Fibroblast of lung (primary cell): ENCODE measurements around the gene GTF2F2. TPM values are rescaled to one million over a fixed set of nuclear protein-coding genes. Genes with fewer than 3 reads are reported as not detected.

ENCODE experiments used
- DNase-seq, 2 donors: peaks; one replicate each; pipeline versions ENCODE4 v3.0.0 to v3.0.0-alpha.2; 2010; ENCODE audit warnings: low read depth in 2 of 2
- H2AFZ ChIP-seq: 2 replicates; pipeline ENCODE4 v1.5.1; 2012; ENCODE audit warnings: low read length, control low read depth, inconsistent platforms
- H3K27ac ChIP-seq: 2 replicates; pipeline ENCODE4 v1.5.1; 2011; ENCODE audit warnings: low read length, control low read depth; ENCODE audit not compliant: insufficient read depth
- H3K27me3 ChIP-seq: 2 replicates; pipeline ENCODE4 v1.5.1; 2011; ENCODE audit warnings: mild to moderate bottlenecking, low read length; ENCODE audit not compliant: control insufficient read depth, insufficient read depth
- H3K36me3 ChIP-seq: 2 replicates; pipeline ENCODE4 v1.5.1; 2011; ENCODE audit warnings: low read length; ENCODE audit not compliant: control insufficient read depth, insufficient read depth
- H3K4me1 ChIP-seq: 2 replicates; pipeline ENCODE4 v1.5.1; 2011; ENCODE audit warnings: low read length; ENCODE audit not compliant: control insufficient read depth, insufficient read depth; ENCODE audit errors: extremely low read depth
- H3K4me2 ChIP-seq: 2 replicates; pipeline ENCODE4 v1.5.1; 2011; ENCODE audit warnings: low read length, control low read depth; ENCODE audit not compliant: insufficient read depth; ENCODE audit errors: extremely low read depth
- H3K4me3 ChIP-seq, 4 experiments: fragments of 200-600 bp in 1 of 4; sonication (generic) in 1 of 4; replicated peaks in 1 of 4; 2 replicates each; pipeline ENCODE4 v1.5.1; 2011 to 2016; ENCODE audit warnings: low read length in 4 of 4, low read depth in 3 of 4, mild to moderate bottlenecking in 3 of 4, control low read depth in 2 of 4, inconsistent platforms in 1 of 4, mixed read lengths in 1 of 4; ENCODE audit not compliant: insufficient read depth in 1 of 4; ENCODE audit errors: control extremely low read depth in 1 of 4
- H3K79me2 ChIP-seq: 2 replicates; pipeline ENCODE4 v1.5.1; 2012; ENCODE audit warnings: mild to moderate bottlenecking, low read length, inconsistent platforms; ENCODE audit not compliant: control insufficient read depth, insufficient read depth
- H3K9ac ChIP-seq: 2 replicates; pipeline ENCODE4 v1.5.1; 2011; ENCODE audit warnings: mild to moderate bottlenecking, low read length, control low read depth; ENCODE audit not compliant: insufficient read depth
- H3K9me3 ChIP-seq: 2 replicates; pipeline ENCODE4 v1.5.1; 2012; ENCODE audit warnings: low read depth, low read length; ENCODE audit not compliant: control insufficient read depth, insufficient read depth
- H4K20me1 ChIP-seq: 2 replicates; pipeline ENCODE4 v1.5.1; 2011; ENCODE audit warnings: low read length; ENCODE audit not compliant: control insufficient read depth, insufficient read depth; ENCODE audit errors: extremely low read depth
- EZH2 ChIP-seq: IDR thresholded peaks from 2 replicates; pipeline ENCODE4 v1.5.1; 2012; ENCODE audit warnings: low read length, control low read depth, mild to moderate bottlenecking; ENCODE audit errors: missing control alignments
- polyA plus RNA-seq, 2 donors: library from polyadenylated mRNA; depleted of rRNA in 1 of 2; stranded (reverse) in 1 of 2; unstranded in 1 of 2; fragments of >200 nt; gene quantifications; 2 replicates each; pipeline ENCODE4 v1.2.1, GENCODE V29; 2011 to 2012; ENCODE audit warnings: missing spikeins in 1 of 2
- total RNA-seq: library from RNA; depleted of rRNA; stranded (reverse); fragments of >200 nt; gene quantifications from 2 replicates; pipeline ENCODE4 v1.2.1, GENCODE V29; 2014
- TF ChIP-seq, protein P1 (sequence below), 2 donors: IDR thresholded peaks in 1 of 2; conservative IDR thresholded peaks in 1 of 2; 1 replicate in 1 of 2; 2 replicates in 1 of 2; pipeline ENCODE4 v1.5.1; 2011 to 2012; ENCODE audit warnings: low read length in 2 of 2, control low read depth in 1 of 2, inconsistent platforms in 1 of 2, low read depth in 1 of 2, mild to moderate bottlenecking in 1 of 2

Gene GTF2F2
- total and polyA plus RNA-seq, 2 donors (not counting 1 experiment from before 2014, with no cell fraction given): 23.4 to 31.7 TPM

- peaks cover 21% of the 10 kb centered on the region for H3K4me1 ChIP-seq
These were observed 211.4 kb downstream of the GTF2F2 start for GRCh38 chr13:45331692-45332035.

DNA sequence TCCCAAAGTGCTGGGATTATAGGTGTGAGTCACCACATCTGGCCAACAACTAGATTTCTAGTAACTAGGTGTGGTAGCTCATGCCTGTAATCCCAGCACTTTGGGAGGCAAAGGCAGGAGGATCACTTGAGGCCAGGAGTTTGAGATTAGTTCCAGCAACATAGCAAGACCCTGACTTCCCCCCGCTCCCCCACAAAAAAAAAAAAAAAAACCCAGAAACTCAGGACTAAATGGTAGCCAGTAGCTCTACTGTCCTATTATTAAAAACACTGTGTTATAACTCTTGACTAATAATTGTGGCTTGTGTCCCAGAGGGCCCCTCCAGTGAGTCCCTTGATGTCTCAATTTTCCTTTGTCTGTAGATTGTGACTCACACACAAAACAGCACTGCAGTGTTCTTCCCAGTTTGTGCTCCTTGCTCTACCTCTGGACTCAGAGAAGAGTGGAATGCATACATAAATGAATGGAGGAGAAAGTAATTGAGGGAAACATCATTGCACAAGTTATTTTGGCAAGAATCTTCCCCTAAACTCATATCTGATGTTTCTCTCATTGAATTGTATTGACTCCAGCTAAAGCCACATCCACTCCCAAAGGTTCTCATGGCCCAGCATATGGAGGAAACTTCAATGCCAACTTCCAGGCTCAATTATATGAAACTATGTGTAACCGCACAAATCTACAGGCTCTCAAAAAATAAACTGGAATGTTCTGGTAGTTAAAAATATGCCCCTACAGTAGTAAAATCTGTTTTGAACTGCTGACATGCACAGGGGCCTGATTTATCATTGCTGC lies 211.9 kb downstream of the GTF2F2 start:
- Histone ChIP-seq H3K9ac (no peak overlapping the region), H3K27me3 (no peaks in the 10 kb centered on the region), H3K4me2 (no peak overlapping the region), H3K9me3 (no peaks in the 10 kb centered on the region), H4K20me1 (no peaks in the 10 kb centered on the region), H3K4me3 (no peak overlapping the region), H3K79me2 (peaks cover 11% of the 10 kb centered on the region), H2AFZ (no peak overlapping the region), H3K27ac (peak overlapping the region; percentile 44), H3K36me3 (peaks cover 10% of the 10 kb centered on the region), H3K4me1 (peaks cover 21% of the 10 kb centered on the region)
- peak; percentile 61 to 93 for DNase-seq
- TF ChIP-seq, protein P1, sequence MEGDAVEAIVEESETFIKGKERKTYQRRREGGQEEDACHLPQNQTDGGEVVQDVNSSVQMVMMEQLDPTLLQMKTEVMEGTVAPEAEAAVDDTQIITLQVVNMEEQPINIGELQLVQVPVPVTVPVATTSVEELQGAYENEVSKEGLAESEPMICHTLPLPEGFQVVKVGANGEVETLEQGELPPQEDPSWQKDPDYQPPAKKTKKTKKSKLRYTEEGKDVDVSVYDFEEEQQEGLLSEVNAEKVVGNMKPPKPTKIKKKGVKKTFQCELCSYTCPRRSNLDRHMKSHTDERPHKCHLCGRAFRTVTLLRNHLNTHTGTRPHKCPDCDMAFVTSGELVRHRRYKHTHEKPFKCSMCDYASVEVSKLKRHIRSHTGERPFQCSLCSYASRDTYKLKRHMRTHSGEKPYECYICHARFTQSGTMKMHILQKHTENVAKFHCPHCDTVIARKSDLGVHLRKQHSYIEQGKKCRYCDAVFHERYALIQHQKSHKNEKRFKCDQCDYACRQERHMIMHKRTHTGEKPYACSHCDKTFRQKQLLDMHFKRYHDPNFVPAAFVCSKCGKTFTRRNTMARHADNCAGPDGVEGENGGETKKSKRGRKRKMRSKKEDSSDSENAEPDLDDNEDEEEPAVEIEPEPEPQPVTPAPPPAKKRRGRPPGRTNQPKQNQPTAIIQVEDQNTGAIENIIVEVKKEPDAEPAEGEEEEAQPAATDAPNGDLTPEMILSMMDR (conservative IDR thresholded peaks at IDR 0.05 in 1 of 2, IDR thresholded peaks at IDR 0.05 in 1 of 2; ENCODE audit: low read depth in 1 of 2, low read length in 2 of 2): no peak
- TF ChIP-seq EZH2: no peak

More at GRCh38 chr13:45331692-45332035, 211.4 kb downstream of the GTF2F2 start:
- no peak overlapping the region for H3K4me3 ChIP-seq
- no peak overlapping the region for H3K9ac ChIP-seq
- H3K27me3 ChIP-seq: no peaks in the 10 kb centered on the region
- no peak overlapping the region for H3K4me2 ChIP-seq
- H2AFZ ChIP-seq: no peak overlapping the region
- H3K9me3 ChIP-seq: no peaks in the 10 kb centered on the region
- peaks cover 8% of the 10 kb centered on the region for H3K36me3 ChIP-seq
- H3K79me2 ChIP-seq: peaks cover 6% of the 10 kb centered on the region
- H3K27ac ChIP-seq: peak overlapping the region; percentile 44
- TF ChIP-seq, protein P1 (conservative IDR thresholded peaks at IDR 0.05 in 1 of 2, IDR thresholded peaks at IDR 0.05 in 1 of 2; ENCODE audit: low read depth in 1 of 2, low read length in 2 of 2): no peak
- no peak for TF ChIP-seq EZH2
- no peak for DNase-seq
- no peaks in the 10 kb centered on the region for H4K20me1 ChIP-seq

DNA sequence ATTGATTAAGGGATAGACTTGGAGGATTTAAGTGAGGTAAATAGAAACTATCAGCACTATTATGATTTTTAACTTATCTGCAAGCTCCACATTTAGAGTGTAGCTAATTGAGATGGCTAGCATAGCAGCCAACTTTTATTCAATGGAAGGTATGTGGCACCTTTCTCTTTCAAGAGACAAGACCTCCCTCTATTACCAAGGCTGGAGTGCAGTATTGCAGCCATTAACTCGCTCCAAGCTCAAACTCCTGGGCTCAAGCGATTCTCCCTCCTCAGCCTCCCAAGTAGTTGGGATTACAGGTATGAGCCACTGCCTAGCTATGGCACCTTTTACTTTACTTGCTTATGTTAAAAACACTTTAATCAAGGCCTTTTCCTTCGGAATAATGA lies 212.5 kb downstream of the GTF2F2 start:
- Histone ChIP-seq H3K4me3 (no peak overlapping the region), H3K27me3 (no peaks in the 10 kb centered on the region), H2AFZ (no peak overlapping the region), H3K9me3 (no peaks in the 10 kb centered on the region), H3K79me2 (peaks cover 17% of the 10 kb centered on the region), H3K36me3 (peaks cover 15% of the 10 kb centered on the region), H3K4me1 (peaks cover 24% of the 10 kb centered on the region), H3K27ac (no peak overlapping the region), H3K4me2 (no peak overlapping the region), H4K20me1 (no peaks in the 10 kb centered on the region), H3K9ac (no peak overlapping the region)
- no peak for DNase-seq
- TF ChIP-seq, protein P1 (conservative IDR thresholded peaks at IDR 0.05 in 1 of 2, IDR thresholded peaks at IDR 0.05 in 1 of 2; ENCODE audit: low read depth in 1 of 2, low read length in 2 of 2): no peak
- TF ChIP-seq EZH2: no peak
